C4-2B (cell line): ENCODE measurements around the gene S1PR2.

Experiments
- ZFX ChIP-seq: fragments of 450-650 bp; IDR thresholded peaks from 2 replicates; pipeline ENCODE4 v1.6.1; 2017
- TF ChIP-seq, protein P1 (sequence below): fragments of 450-650 bp; conservative IDR thresholded peaks from 2 replicates; pipeline ENCODE4 v1.5.1; 2017; ENCODE audit warnings: mild to moderate bottlenecking

GRCh38 chr19:10235003-10235402, 3.9 kb upstream of the S1PR2 start:
- TF ChIP-seq, protein P1, sequence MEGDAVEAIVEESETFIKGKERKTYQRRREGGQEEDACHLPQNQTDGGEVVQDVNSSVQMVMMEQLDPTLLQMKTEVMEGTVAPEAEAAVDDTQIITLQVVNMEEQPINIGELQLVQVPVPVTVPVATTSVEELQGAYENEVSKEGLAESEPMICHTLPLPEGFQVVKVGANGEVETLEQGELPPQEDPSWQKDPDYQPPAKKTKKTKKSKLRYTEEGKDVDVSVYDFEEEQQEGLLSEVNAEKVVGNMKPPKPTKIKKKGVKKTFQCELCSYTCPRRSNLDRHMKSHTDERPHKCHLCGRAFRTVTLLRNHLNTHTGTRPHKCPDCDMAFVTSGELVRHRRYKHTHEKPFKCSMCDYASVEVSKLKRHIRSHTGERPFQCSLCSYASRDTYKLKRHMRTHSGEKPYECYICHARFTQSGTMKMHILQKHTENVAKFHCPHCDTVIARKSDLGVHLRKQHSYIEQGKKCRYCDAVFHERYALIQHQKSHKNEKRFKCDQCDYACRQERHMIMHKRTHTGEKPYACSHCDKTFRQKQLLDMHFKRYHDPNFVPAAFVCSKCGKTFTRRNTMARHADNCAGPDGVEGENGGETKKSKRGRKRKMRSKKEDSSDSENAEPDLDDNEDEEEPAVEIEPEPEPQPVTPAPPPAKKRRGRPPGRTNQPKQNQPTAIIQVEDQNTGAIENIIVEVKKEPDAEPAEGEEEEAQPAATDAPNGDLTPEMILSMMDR: no peak
- TF ChIP-seq ZFX: no peak
